CD4-positive, alpha-beta T cell treated with Interleukin-6 at 100 ng/mL for 8 hours (primary cell): ENCODE data around the gene MAP3K5.

Experiments used
- DNase-seq: peaks from one replicate; pipeline ENCODE4 v3.0.0-alpha.2; 2020; ENCODE audit warnings: mixed read lengths, low spot score

The MAP3K5 gene

DNA sequence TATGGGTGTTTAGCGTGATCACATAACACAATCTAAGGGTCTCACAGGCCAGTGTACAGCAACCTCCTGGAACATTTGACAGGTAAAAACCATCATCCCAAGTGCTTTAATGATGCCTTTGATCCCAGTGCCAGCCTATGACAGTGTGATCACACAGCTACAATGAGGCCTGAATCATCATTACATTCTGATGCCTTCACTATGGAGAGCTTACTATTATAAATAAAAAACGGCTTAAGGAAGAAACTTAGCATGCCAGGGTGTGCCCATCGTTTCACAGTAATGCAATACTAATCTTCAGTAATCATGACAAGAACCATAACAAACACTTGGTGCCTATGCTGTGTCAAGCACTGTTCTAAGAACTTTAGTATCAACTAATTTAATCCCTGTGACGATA is 253.4 kb downstream of the MAP3K5 start:
- no peak for DNase-seq

GRCh38 chr6:136535880-136536650 is 256.2 kb downstream of the MAP3K5 start:
- DNase-seq: no peak

DNA sequence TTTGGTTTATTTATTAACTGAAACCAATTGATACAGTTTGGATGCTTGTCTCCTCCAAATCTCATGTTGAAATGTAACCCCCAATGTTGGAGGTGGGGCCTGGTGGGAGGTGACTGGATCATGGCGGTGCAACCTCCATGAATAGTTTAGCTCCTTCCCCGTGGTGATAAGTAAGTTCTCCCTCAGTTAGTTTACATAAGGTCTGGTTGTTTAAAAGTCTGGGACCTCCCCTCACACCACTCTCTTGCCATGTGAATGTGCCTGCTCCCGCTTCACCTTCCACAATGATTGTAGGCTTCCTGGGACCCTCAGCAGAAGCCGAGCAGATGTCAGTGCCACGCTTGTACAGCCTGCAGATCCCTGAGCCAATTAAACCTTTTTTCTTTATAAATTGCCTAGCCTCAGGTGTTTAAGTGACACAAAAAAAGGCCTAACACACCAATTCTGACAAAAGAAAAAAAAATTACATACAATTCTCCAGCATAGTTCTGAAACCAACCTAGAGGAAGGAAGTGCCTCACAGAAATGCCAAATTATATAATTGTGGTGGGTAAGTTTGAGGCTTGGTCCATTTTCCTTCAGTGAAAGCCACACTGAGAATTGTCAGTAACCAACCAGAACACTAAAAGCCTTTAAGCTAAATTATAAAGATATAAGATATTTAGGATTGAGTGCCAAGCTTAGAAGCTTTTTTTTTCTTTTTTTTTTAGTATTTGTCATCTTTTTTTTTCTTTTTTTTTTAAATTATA is 257.1 kb downstream of the MAP3K5 start:
- no peak for DNase-seq

GRCh38 chr6:136534268-136534667 is 258.0 kb downstream of the MAP3K5 start:
- DNase-seq: no peak

DNA sequence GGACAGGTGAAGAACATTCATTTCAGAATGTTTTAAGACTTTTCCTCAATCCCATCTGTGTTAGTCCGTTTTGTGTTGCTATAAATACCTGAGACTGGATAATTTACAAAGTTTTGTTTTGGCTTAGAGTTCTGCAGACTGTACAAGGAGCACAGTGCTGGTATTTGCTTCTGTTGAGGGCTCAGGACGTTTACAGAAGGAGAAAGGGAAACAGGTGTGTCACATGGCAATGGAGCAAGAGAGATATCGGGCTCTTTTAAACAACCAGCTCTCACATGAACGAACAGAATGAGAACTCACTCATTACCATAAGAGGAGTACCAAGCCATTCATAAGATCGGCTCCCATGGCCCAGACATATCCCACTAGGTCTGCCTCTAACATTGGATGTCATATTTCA is 258.8 kb downstream of the MAP3K5 start:
- no peak for DNase-seq

- DNase-seq: no peak
These were observed 260.2 kb downstream of the MAP3K5 start for GRCh38 chr6:136532030-136532429.

DNA sequence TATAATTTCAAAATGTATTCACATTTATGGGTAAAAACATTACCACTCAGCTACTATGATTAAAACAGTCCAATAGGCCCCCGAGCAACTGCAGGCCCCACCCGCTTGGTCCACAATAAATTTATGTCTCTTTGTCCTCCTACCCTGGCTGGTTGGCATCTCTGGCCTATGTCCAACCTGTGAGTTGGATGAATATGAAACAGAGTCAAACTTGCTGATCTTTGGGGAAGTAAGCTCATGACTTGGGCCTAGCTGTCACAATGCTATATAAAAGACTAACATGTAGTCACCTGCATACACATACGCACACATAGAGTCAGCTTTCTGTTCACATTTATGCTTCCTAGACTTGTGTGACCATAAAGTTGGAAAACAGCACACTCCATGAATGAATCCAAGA is 262.6 kb downstream of the MAP3K5 start:
- no peak for DNase-seq

DNA sequence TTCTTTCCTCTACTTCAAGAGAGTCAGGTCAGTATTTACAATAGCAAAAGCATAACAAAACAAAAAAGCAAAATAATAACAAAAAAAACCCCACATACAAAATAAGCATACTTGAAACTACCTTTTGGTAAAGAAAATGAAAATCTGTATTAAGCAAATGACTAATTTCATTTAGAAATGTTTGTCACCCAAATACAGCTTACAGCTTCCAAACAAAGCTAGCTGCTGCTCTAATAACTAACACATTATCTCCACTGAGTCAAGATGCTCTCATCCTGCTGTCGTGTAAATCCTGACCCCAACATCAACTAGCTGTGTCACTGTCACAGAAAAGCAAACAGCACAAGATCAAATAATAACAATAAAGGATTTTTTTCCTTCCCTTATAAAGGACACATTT is 263.8 kb downstream of the MAP3K5 start:
- DNase-seq: no peak

DNA sequence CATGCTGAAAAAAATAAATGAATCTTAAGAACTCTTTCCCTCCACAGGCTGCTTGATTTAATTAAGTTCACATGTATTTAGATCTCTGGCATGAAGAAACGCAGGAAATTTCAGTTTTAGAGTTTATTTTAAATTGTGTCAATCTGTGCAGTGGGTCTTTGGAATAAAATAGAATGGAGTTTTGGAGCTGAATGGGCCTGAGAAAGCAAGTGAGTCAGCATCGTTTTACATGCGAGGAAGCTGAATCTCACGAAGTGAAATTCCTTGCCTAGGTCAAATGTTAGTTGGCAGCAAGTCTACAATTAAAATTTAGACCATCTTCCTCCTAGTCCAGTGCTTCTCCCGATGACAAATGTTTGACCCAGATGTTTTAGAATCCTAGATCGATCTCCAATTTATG is 264.4 kb downstream of the MAP3K5 start:
- DNase-seq: no peak

GRCh38 chr6:136526937-136527336 is 265.3 kb downstream of the MAP3K5 start:
- DNase-seq: no peak

DNA sequence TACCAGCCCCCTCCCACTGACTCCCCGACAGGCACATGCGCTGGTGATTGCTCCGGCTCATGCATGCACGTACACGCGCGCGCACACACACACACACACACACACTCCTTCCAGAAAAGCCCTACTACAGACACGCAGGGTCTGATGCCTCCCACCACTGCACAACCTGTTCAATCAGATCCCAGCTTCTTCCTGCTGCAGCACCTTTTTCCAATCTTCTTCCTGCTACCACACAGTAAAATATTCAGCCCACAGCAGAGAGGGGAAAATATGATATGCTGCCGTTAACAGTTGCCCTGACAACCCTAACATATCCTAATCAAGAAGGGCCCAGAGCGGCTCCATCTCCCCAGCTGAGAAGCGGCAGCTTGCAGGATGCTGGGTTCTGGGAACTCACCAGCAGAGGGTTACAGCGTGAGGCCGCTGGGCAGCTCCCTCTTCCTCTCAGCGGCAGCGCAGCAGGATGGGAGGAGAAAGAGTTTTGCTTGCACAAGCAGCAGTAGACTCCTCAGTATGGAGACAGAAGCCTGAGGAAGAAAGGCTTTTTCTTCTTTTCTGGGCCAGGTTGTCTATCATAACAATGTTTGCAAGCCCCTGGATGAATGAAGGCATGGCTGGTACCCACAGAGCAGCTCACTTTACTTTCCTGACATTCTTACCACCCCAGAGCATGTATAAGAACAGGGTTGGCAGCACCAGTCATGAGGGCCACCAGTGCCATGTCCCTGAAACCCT is 265.9 kb downstream of the MAP3K5 start:
- peak; percentile 20 for DNase-seq

- DNase-seq: no peak
These were observed 266.6 kb downstream of the MAP3K5 start for GRCh38 chr6:136525586-136526195.

- no peak for DNase-seq
These were observed 267.3 kb downstream of the MAP3K5 start for GRCh38 chr6:136524936-136525413.

DNA sequence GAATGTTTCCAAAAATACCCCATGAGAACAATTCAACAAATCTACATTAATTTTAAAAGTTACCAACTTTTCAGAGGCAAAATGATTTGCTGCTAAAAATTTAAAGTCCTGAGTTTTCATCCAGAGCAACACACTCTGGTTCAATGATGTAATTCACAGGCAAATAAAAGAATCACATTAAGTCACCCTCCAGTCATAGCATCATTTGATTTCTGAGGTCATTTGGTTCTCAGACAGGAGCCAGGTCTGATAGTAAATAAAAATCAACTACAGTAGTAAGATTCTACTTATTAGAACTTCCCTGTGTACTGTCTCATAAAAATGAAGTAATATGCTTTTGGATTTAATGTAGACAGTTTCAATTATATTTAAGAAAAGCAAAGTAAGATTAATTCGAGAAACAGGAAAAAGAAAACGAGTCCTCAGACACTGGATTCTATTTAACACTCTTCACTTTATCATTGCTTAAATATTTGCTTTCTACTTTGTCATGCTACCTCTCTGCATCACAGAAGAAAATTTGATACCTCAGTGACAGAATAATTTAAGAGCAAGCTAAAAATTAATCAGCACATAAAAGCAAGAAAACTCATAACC is 267.8 kb downstream of the MAP3K5 start:
- DNase-seq: no peak

- DNase-seq: no peak
These were observed 269.1 kb downstream of the MAP3K5 start for GRCh38 chr6:136523196-136523595.

DNA sequence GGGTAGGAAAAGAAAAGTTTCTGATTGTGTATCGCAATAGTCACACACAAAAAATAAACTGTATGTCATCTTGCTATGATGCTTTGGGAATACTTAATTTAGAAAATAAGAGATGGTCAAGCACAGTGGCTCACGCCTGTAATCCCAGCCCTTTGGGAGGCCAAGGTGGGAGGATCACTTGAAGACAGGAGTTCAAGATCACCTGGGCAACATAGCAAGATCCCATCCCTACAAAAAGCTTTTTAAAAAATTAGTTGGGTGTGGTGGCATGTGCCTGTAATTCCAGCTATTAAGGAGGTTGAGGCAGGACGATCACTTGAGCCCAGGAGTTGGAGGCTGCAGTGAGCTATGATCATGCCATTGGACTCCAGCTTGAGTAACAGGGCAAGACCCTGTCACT is 269.6 kb downstream of the MAP3K5 start:
- no peak for DNase-seq

DNA sequence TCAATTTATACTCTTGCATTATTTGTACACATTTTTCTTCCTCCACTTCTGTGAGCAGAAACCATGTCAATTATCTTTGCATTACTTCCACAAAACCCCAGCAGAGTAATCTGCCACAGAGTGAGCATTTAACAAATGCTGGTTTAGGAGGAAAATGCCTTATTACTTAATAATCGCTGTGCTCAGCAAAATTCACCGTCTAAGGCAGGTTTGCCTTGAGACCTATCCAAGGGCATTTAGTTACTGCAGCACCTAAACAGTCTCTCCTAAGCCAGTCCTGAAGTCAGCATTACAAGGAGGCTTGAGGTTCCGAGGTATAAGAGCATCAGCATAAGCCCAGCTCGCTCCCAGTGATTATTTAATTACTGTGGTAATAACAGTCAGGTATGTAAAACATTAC is 270.4 kb downstream of the MAP3K5 start:
- DNase-seq: no peak

DNA sequence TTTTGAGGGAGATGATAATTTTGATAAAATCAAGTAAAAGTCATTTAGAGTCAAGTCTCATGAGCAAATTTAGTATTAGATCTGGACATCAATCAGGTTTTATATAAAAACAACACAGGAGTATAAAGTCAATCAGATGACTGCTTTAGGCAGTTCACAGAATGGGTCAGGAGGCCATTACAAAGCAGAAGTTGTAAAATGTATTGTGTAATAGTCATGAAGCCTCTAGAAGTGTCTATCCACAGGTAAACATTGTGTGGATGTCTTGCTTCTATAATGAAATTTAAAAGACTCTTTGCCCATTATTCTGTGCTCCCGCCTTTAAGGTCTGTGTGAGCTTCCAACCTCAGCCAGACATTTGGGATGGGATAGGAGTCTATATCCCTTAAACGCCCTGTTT is 270.9 kb downstream of the MAP3K5 start:
- no peak for DNase-seq

DNA sequence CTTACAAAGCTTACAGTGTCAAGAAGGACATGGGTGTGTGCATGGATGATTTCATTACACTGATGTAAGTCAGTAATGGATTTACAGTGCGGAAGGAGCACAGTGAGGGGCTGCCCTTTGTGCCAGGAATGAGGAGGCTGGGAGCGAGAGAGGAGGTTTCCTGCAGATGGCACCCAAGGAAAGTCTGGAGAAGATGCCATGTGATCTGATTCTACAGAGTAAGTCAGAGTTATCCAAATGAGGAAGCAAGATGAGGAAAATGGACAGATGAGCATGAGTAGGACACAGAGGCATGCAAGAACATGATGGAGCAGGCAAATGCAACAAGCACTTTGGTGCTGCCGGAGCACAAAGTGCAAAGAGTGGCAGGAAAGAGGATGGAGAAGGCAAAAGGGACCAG is 271.8 kb downstream of the MAP3K5 start:
- no peak for DNase-seq

- no peak for DNase-seq
These were observed 274.7 kb downstream of the MAP3K5 start for GRCh38 chr6:136517582-136517981.

DNA sequence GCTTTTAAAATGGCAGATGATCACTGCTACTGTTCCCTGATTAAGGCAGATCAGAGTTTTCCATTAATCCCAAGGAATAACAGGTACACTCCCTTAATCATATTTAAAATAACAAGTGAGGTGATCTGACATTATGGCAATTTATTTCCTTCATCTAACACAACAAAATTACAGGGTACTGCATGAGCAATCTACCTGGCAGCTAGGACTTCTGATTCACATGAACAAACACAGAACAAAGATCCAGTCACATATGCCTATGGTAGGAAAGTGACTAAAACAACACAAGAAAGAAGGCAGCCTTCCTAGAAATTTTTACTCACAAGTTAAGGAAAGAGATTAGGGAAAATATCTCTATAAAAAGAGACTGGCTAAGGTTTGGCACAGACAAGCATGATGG is 275.3 kb downstream of the MAP3K5 start:
- no peak for DNase-seq

GRCh38 chr6:136514591-136514990 is 277.7 kb downstream of the MAP3K5 start:
- no peak for DNase-seq
